ENCODE data around the gene PNPLA3.
"Not testable (repeated sequence)": the region's sequence is repeated elsewhere in the genome, so short reads cannot be mapped to it uniquely, and the experiment has no call there.

PNPLA3 gene

GRCh38 chr22:43889201-43889859 is 34.3 kb upstream of the PNPLA3 start:
- no peak for DNase-seq (ENCODE audit: low read depth, low spot score)

GRCh38 chr22:43889860-43890253 is 33.7 kb upstream of the PNPLA3 start:
- DNase-seq (ENCODE audit: low read depth, low spot score) = no peak

- no peak for DNase-seq (ENCODE audit: low read depth, low spot score)
These were observed 32.7 kb upstream of the PNPLA3 start for GRCh38 chr22:43890901-43891331.

- no peak for DNase-seq (ENCODE audit: low read depth, low spot score)
These were observed 32.0 kb upstream of the PNPLA3 start, which contains the start of gene PNPLA5 for GRCh38 chr22:43891360-43892182. PNPLA5 (minus strand) TSS chr22:43892013; CDS start chr22:43891880, 133 bp downstream.

GRCh38 chr22:43892183-43892894 is 31.3 kb upstream of the PNPLA3 start:
- no peak for DNase-seq (ENCODE audit: low read depth, low spot score)

- DNase-seq (ENCODE audit: low read depth, low spot score) = no peak
These were observed 30.3 kb upstream of the PNPLA3 start for GRCh38 chr22:43893266-43893665.

- no peak for DNase-seq (ENCODE audit: low read depth, low spot score)
These were observed 29.5 kb upstream of the PNPLA3 start for GRCh38 chr22:43894122-43894521.

- DNase-seq (ENCODE audit: low read depth, low spot score) = no peak
These were observed 27.5 kb upstream of the PNPLA3 start for GRCh38 chr22:43895986-43896645.

- peak; percentile 68 for DNase-seq (ENCODE audit: low read depth, low spot score)
These were observed 25.8 kb upstream of the PNPLA3 start for GRCh38 chr22:43897751-43898261.

- no peak for DNase-seq (ENCODE audit: low read depth, low spot score)
These were observed 23.4 kb upstream of the PNPLA3 start for GRCh38 chr22:43900206-43900605.

- peak; percentile 89 for DNase-seq (ENCODE audit: low read depth, low spot score)
These were observed 21.5 kb upstream of the PNPLA3 start for GRCh38 chr22:43901976-43902643.

- not testable (repeated sequence) for DNase-seq (ENCODE audit: low read depth, low spot score)
These were observed 20.6 kb upstream of the PNPLA3 start for GRCh38 chr22:43903033-43903432.

GRCh38 chr22:43904412-43904811 is 19.2 kb upstream of the PNPLA3 start:
- DNase-seq (ENCODE audit: low read depth, low spot score) = not testable (repeated sequence)

GRCh38 chr22:43905681-43906080 is 17.9 kb upstream of the PNPLA3 start:
- DNase-seq (ENCODE audit: low read depth, low spot score) = no peak

- DNase-seq (ENCODE audit: low read depth, low spot score) = no peak
These were observed 13.9 kb upstream of the PNPLA3 start for GRCh38 chr22:43909708-43910107.

GRCh38 chr22:43910178-43910695 is 13.4 kb upstream of the PNPLA3 start:
- DNase-seq (ENCODE audit: low read depth, low spot score) = no peak

- DNase-seq (ENCODE audit: low read depth, low spot score) = no peak
These were observed 12.3 kb upstream of the PNPLA3 start for GRCh38 chr22:43911351-43911750.

GRCh38 chr22:43917521-43917920 is 6.1 kb upstream of the PNPLA3 start:
- no peak for DNase-seq (ENCODE audit: low read depth, low spot score)

GRCh38 chr22:43919106-43919973 is 4.3 kb upstream of the PNPLA3 start:
- DNase-seq (ENCODE audit: low read depth, low spot score) = peak; percentile 57

- peak; percentile 91 for DNase-seq (ENCODE audit: low read depth, low spot score)
These were observed 2.2 kb upstream of the PNPLA3 start for GRCh38 chr22:43921370-43921769.
